Endothelial cell (in vitro differentiated cells): Measurements from ENCODE around the gene DDX51. TPM values are rescaled to one million over a fixed set of nuclear protein-coding genes. Genes with fewer than 3 reads are reported as not detected.

Experiments used
- DNase-seq: peaks from one replicate; pipeline ENCODE4 v3.0.0; 2021; ENCODE audit warnings: low spot score
- H3K27ac Mint-ChIP-seq: one replicate; pipeline ENCODE4 v1.8.0; 2021; ENCODE audit warnings: mixed read lengths, inconsistent platforms; ENCODE audit not compliant: unreplicated experiment
- H3K27me3 Mint-ChIP-seq: one replicate; pipeline ENCODE4 v1.8.0; 2021; ENCODE audit warnings: mild to moderate bottlenecking, moderate library complexity, mixed read lengths, inconsistent platforms; ENCODE audit not compliant: unreplicated experiment
- H3K36me3 Mint-ChIP-seq: one replicate; pipeline ENCODE4 v1.8.0; 2021; ENCODE audit warnings: mild to moderate bottlenecking, low read depth, mixed read lengths, inconsistent platforms; ENCODE audit not compliant: unreplicated experiment
- H3K4me1 Mint-ChIP-seq: one replicate; pipeline ENCODE4 v1.8.0; 2021; ENCODE audit warnings: mild to moderate bottlenecking, mixed read lengths, inconsistent platforms; ENCODE audit not compliant: unreplicated experiment
- H3K4me3 Mint-ChIP-seq: one replicate; pipeline ENCODE4 v1.8.0; 2021; ENCODE audit warnings: mild to moderate bottlenecking, mixed read lengths, inconsistent platforms; ENCODE audit not compliant: unreplicated experiment
- H3K9me3 Mint-ChIP-seq: one replicate; pipeline ENCODE4 v1.8.0; 2021; ENCODE audit warnings: mixed read lengths, inconsistent platforms; ENCODE audit not compliant: unreplicated experiment
- total RNA-seq: library from RNA; stranded (reverse); fragmentation: NEBNext Ultra II Directional; extraction: Animal tissue kit (Norgen Biotek cat#: 25700); gene quantifications from one replicate; pipeline ENCODE4 v1.2.1, GENCODE V29; 2021; ENCODE audit not compliant: unreplicated experiment
- TF ChIP-seq, protein P1 (sequence below): fragments of 200-600 bp; sonication (generic); IDR thresholded peaks from one replicate; pipeline ENCODE4 v1.5.0; 2021; ENCODE audit warnings: antibody characterized with exemption; ENCODE audit not compliant: unreplicated experiment

DDX51 gene
- total RNA-seq, 1 donor from 2014 or later, result 16.1 TPM

DNA sequence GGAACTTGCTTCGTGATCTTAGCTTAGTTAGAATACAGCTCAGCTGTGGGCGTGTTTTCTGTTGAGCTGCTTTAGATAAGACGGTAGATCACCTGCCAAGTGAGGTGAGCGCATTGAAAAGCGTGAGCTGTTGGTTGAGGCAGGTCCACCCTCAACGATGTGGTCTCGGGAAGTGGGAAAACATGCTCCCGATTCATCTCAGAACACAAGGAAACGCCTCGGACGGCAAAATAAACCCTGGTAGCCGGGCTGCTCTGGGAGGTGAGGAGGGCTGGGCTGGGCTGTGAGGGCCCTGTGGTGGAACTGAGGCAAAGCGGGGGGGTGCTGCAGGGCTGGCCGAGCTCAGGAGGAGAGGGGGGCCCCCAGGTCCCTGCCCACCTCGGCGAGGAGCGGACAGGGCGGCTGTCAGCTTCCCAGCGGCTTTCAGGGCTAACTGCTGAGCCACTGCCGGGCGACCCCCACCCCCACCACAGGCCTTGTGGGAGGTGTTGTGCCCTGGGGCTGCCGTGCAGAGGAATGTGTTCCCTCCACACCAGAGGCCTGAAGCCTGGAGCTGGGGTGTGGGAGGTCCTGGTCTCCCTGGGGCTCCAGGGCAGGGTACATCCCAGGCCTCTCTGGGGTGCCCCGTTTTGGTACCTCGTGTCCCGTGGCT lies 30.8 kb upstream of the DDX51 start:
- H3K36me3 Mint-ChIP-seq, result no peaks in the 10 kb centered on the region
- no peaks in the 10 kb centered on the region for H3K9me3 Mint-ChIP-seq
- no peak overlapping the region for H3K4me3 Mint-ChIP-seq
- no peak for DNase-seq
- peaks cover 15% of the 10 kb centered on the region for H3K27me3 Mint-ChIP-seq
- TF ChIP-seq, protein P1, sequence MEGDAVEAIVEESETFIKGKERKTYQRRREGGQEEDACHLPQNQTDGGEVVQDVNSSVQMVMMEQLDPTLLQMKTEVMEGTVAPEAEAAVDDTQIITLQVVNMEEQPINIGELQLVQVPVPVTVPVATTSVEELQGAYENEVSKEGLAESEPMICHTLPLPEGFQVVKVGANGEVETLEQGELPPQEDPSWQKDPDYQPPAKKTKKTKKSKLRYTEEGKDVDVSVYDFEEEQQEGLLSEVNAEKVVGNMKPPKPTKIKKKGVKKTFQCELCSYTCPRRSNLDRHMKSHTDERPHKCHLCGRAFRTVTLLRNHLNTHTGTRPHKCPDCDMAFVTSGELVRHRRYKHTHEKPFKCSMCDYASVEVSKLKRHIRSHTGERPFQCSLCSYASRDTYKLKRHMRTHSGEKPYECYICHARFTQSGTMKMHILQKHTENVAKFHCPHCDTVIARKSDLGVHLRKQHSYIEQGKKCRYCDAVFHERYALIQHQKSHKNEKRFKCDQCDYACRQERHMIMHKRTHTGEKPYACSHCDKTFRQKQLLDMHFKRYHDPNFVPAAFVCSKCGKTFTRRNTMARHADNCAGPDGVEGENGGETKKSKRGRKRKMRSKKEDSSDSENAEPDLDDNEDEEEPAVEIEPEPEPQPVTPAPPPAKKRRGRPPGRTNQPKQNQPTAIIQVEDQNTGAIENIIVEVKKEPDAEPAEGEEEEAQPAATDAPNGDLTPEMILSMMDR, result no peak
- H3K27ac Mint-ChIP-seq, result no peak overlapping the region
- peaks cover 4% of the 10 kb centered on the region for H3K4me1 Mint-ChIP-seq

DNA sequence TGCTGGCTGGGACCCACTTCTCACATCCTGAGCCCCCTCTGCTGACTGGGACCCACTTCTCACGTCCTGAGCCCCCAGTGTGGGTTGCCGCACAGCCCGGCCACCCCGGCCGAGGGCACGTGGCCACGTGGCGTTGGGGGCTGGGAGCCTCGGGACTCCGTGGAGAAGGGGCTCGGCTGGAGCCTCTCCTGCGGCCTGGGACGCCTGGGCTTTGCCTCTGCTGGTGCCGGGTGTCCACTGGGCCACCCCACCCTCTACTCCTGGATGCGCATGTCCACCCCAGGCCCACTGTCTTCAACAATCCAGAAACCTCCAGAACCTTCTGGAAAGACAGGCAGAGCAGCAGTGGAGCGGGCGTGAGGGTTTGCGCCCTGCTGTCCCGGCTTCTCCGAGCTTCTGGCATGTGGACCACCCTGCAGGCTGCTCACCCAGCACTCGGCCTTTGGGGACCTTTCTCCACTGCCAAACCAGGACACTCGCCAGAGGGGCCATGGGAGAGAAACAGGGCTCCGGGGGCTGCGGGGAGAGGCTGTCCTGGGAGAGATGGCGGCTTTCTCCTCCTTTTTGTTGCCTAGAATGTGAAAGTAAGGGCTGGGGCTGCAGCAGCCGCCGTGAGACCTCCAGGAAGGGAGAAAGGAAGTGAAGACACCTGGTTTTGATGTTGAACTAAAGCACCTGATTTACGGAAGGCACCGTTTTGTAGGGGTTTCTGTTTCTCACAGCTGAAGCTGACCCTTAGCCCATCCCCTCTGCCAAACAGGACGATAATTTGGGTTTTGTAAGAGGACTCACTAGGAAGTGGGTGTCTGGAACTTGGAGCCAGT lies 30.1 kb upstream of the DDX51 start:
- Mint-ChIP-seq H3K27ac (no peak overlapping the region), H3K27me3 (peaks cover 17% of the 10 kb centered on the region), H3K4me1 (peaks cover 4% of the 10 kb centered on the region), H3K9me3 (no peaks in the 10 kb centered on the region), H3K36me3 (no peaks in the 10 kb centered on the region), H3K4me3 (no peak overlapping the region)
- TF ChIP-seq, protein P1, result no peak
- no peak for DNase-seq

DNA sequence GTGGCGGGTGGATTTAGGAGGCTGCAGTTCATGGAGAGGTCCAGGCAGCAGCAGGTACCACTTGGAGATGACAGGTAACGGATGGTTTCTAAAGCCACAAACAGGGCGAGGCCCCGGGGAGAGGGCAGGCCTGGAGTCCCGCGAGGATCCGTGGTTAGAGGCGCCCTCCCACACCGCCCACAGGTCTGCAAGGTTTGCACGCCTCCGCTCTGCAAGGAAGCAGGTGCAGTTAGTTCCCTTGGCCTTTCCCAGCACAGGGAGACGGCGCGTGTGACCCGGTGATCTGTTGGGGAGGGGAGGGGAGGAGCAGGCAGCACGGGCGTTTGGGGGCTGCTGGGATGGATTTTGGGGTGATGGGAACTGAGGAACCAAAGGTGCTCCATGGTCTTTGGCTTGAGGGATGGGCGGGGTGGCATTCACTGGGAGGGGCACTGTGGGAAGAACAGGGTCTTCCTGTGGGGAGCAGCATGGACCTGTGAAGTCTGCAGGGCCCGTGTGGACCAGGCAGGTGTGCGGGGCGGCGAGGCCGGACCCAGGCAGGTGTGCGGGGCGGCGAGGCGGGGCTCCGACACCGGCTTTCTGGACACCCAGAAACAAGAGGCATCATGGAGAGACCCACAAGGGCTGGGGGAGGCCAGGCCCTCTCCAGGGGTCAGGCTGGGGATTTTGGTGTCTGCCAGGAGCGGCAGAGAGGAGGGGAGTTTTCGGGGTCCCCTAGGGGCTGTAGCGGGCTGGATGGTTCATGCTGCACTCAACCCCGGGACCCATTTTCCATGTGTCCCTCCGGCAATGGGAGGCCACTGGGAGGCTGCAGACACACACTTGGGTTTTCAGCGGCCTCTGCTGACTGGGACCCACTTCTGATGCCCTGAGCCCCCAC lies 29.3 kb upstream of the DDX51 start:
- no peak overlapping the region for H3K27ac Mint-ChIP-seq
- no peak for DNase-seq
- H3K9me3 Mint-ChIP-seq, result no peaks in the 10 kb centered on the region
- no peak overlapping the region for H3K4me3 Mint-ChIP-seq
- peaks cover 17% of the 10 kb centered on the region for H3K27me3 Mint-ChIP-seq
- TF ChIP-seq, protein P1, result no peak
- H3K4me1 Mint-ChIP-seq, result peaks cover under 1% of the 10 kb centered on the region
- H3K36me3 Mint-ChIP-seq, result no peaks in the 10 kb centered on the region

DNA sequence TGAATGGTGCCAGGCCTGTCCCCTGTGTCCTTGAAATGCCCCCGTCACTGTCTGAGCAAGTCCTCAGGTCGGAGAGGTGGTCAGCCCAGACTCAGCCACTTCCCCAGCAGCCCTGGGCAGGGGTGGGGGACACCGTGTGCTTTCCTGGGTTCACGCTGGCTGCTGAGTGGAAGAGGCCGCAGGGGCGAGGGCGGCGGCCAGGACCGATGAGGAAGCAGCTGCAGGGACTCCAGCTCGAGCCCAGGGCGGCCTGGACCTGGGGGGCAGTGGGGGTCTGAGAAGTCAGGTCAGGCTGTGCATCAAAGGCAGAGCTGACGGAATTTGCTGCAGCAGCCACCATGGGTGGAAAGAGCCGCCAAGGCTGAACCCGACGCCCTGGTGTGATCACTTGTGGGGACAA lies 28.5 kb upstream of the DDX51 start:
- Mint-ChIP-seq H3K9me3 (no peaks in the 10 kb centered on the region), H3K27me3 (peaks cover 17% of the 10 kb centered on the region), H3K4me3 (no peak overlapping the region), H3K27ac (no peak overlapping the region), H3K36me3 (no peaks in the 10 kb centered on the region), H3K4me1 (no peaks in the 10 kb centered on the region)
- TF ChIP-seq, protein P1, result no peak
- DNase-seq, result no peak
